PC-9 (cell line): ENCODE data around the gene TGFBR2. TPM values are rescaled to one million over a fixed set of nuclear protein-coding genes. Genes with fewer than 3 reads are reported as not detected.

ENCODE experiments used
- BruUV-seq: library from RNA; stranded (reverse); fragments of 400-500 nt; replicated peaks from 2 replicates; lab custom pipeline; 2021; lab: Mats Ljungman, UMichigan
- CTCF ChIA-PET: fragments of 300-600 bp; sonication (Branson Sonifier 250); formaldehyde crosslinking; loops from one replicate; lab custom pipeline; 2022; ENCODE audit warnings: antibody characterized with exemption; lab: Charles Lee
- POLR2A ChIA-PET: fragments of 300-600 bp; sonication (Branson Sonifier 250); formaldehyde crosslinking; loops from one replicate; lab custom pipeline; 2022; ENCODE audit warnings: antibody characterized with exemption; ENCODE audit not compliant: unreplicated experiment; lab: Charles Lee
- DNase-seq, 2 experiments: peaks; one replicate each; pipeline versions ENCODE4 v3.0.0 to v3.0.0-alpha.2; 2015 to 2022; ENCODE audit warnings: mixed read lengths in 1 of 2
- H2AFZ ChIP-seq: fragments of 200-600 bp; sonication (generic); 2 replicates; pipeline ENCODE4 v1.8.1; 2017; ENCODE audit warnings: antibody characterized with exemption
- H3F3A ChIP-seq: fragments of 200-600 bp; sonication (generic); 2 replicates; pipeline ENCODE4 v1.8.1; 2017; ENCODE audit warnings: antibody characterized with exemption, mild to moderate bottlenecking, low read depth; ENCODE audit not compliant: insufficient read depth
- H3K27ac ChIP-seq: fragments of 200-600 bp; sonication (generic); 2 replicates; pipeline ENCODE4 v1.6.1; 2016; ENCODE audit warnings: mixed run types
- H3K27me3 ChIP-seq: fragments of 200-600 bp; sonication (generic); 2 replicates; pipeline ENCODE4 v1.6.1; 2016; ENCODE audit warnings: low read depth, mixed run types; ENCODE audit not compliant: insufficient read depth
- H3K36me3 ChIP-seq: fragments of 200-600 bp; sonication (generic); 2 replicates; pipeline ENCODE4 v1.6.1; 2016; ENCODE audit warnings: low read depth, mixed run types
- H3K4me1 ChIP-seq: fragments of 200-600 bp; sonication (generic); replicated peaks from 2 replicates; pipeline ENCODE4 v1.6.1; 2016; ENCODE audit warnings: mixed run types; ENCODE audit not compliant: insufficient read depth
- H3K4me2 ChIP-seq: fragments of 200-600 bp; sonication (generic); 2 replicates; pipeline ENCODE4 v1.6.1; 2017; ENCODE audit warnings: mixed run types
- H3K4me3 ChIP-seq: fragments of 200-600 bp; sonication (generic); 2 replicates; pipeline ENCODE4 v1.6.1; 2016; ENCODE audit warnings: mixed run types
- H3K79me2 ChIP-seq: fragments of 200-600 bp; sonication (generic); 2 replicates; pipeline ENCODE4 v1.6.1; 2017; ENCODE audit warnings: low read depth, mixed run types
- H3K9me2 ChIP-seq: fragments of 200-600 bp; sonication (generic); 2 replicates; pipeline ENCODE4 v1.8.1; 2017; ENCODE audit warnings: mild to moderate bottlenecking; ENCODE audit not compliant: insufficient read depth
- H3K9me3 ChIP-seq: fragments of 200-600 bp; sonication (generic); 2 replicates; pipeline ENCODE4 v1.8.1; 2016; ENCODE audit warnings: low read depth; ENCODE audit not compliant: insufficient read depth
- H4K20me1 ChIP-seq: fragments of 200-600 bp; sonication (generic); 2 replicates; pipeline ENCODE4 v1.8.1; 2017; ENCODE audit not compliant: insufficient read depth
- CTCF ChIP-seq: fragments of 200-600 bp; sonication (generic); conservative IDR thresholded peaks from 2 replicates; pipeline ENCODE4 v1.6.1; 2017; ENCODE audit warnings: mixed run types, antibody characterized with exemption, mild to moderate bottlenecking, moderate library complexity
- EZH2 ChIP-seq: fragments of 200-600 bp; sonication (generic); IDR thresholded peaks from 2 replicates; pipeline ENCODE4 v1.8.0; 2017; ENCODE audit warnings: antibody characterized with exemption, low read depth
- intact Hi-C: fragments of 100-400 bp; cut with micrococcal nuclease; formaldehyde crosslinking; loops from one replicate; pipeline ENCODE4 v1.10.0; 2022; ENCODE audit not compliant: unreplicated experiment
- total RNA-seq: library from RNA; stranded (reverse); gene quantifications from 2 replicates; pipeline ENCODE4 v1.2.3, GENCODE V29; 2021

Gene TGFBR2
- total RNA-seq, 1 experiment from 2014 or later: 33.6 TPM

- no peak for DNase-seq
- Histone ChIP-seq H3K27ac (no peak overlapping the region), H3K9me3 (no peaks in the 10 kb centered on the region), H3K4me1 (no peaks in the 10 kb centered on the region), H3F3A (no peaks in the 10 kb centered on the region), H3K9me2 (no peaks in the 10 kb centered on the region), H3K4me3 (no peak overlapping the region), H4K20me1 (no peaks in the 10 kb centered on the region), H3K36me3 (no peaks in the 10 kb centered on the region), H3K27me3 (no peaks in the 10 kb centered on the region), H3K79me2 (no peaks in the 10 kb centered on the region), H2AFZ (no peak overlapping the region), H3K4me2 (no peak overlapping the region)
- intact Hi-C loops: no loop called here
- ChIA-PET CTCF (no interaction called here), POLR2A (no interaction called here)
- BruUV-seq: no TSS peak
- TF ChIP-seq CTCF: no peak
- no peak for TF ChIP-seq EZH2
Measured at GRCh38 chr3:30634761-30635735, 28.6 kb downstream of the TGFBR2 start.

- intact Hi-C loops: no loop called here
- CTCF ChIA-PET: interaction anchor here (0.6 kb wide), 1 partner anchor 744 kb away, joined by 3 read pairs; no protein-coding TSS in a partner anchor
- H3K4me2 ChIP-seq: no peak overlapping the region
- H3K9me3 ChIP-seq: no peaks in the 10 kb centered on the region
- no peaks in the 10 kb centered on the region for H3K79me2 ChIP-seq
- no peaks in the 10 kb centered on the region for H3K9me2 ChIP-seq
- H3K36me3 ChIP-seq: no peaks in the 10 kb centered on the region
- H3K27ac ChIP-seq: no peak overlapping the region
- TF ChIP-seq EZH2: no peak
- no peak for TF ChIP-seq CTCF
- POLR2A ChIA-PET: interaction anchor here (0.6 kb wide), 1 partner anchor 9 kb away, joined by 5 read pairs; no protein-coding TSS in a partner anchor
- H2AFZ ChIP-seq: no peak overlapping the region
- no peak for DNase-seq
- H3F3A ChIP-seq: no peaks in the 10 kb centered on the region
- H4K20me1 ChIP-seq: no peaks in the 10 kb centered on the region
- H3K4me3 ChIP-seq: no peak overlapping the region
- H3K4me1 ChIP-seq: no peaks in the 10 kb centered on the region
- no TSS peak for BruUV-seq
- H3K27me3 ChIP-seq: no peaks in the 10 kb centered on the region
Measured at GRCh38 chr3:30637310-30638219, 31.2 kb downstream of the TGFBR2 start.

GRCh38 chr3:30638685-30639412 lies 32.4 kb downstream of the TGFBR2 start:
- no peaks in the 10 kb centered on the region for H3F3A ChIP-seq
- no peak for DNase-seq
- no peaks in the 10 kb centered on the region for H3K9me2 ChIP-seq
- H2AFZ ChIP-seq: no peak overlapping the region
- ChIA-PET CTCF (no interaction called here), POLR2A (no interaction called here)
- H3K4me1 ChIP-seq: no peaks in the 10 kb centered on the region
- H4K20me1 ChIP-seq: no peaks in the 10 kb centered on the region
- H3K9me3 ChIP-seq: no peaks in the 10 kb centered on the region
- no peaks in the 10 kb centered on the region for H3K79me2 ChIP-seq
- H3K27ac ChIP-seq: no peak overlapping the region
- no peak overlapping the region for H3K4me2 ChIP-seq
- intact Hi-C loops: no loop called here
- no peak overlapping the region for H3K4me3 ChIP-seq
- H3K27me3 ChIP-seq: no peaks in the 10 kb centered on the region
- TF ChIP-seq CTCF: no peak
- TF ChIP-seq EZH2: no peak
- no peaks in the 10 kb centered on the region for H3K36me3 ChIP-seq
- BruUV-seq: no TSS peak
